GM23338 (cell line): ENCODE data around the gene PIR. TPM values are rescaled to one million over a fixed set of nuclear protein-coding genes. Genes with fewer than 3 reads are reported as not detected.

Source experiments
- ATAC-seq: fragments of 200-7000 bp; cut with Tn5 transposase; 3 replicates; pipeline ENCODE4 v1.9.1; 2020
- DNase-seq: peaks from one replicate; pipeline ENCODE4 v3.0.0-alpha.2; 2015; ENCODE audit warnings: low spot score
- H2AFZ ChIP-seq: fragments of 200-600 bp; sonication (generic); 2 replicates; pipeline ENCODE4 v1.8.0; 2016; ENCODE audit warnings: antibody characterized with exemption, mild to moderate bottlenecking, moderate library complexity
- H3F3A ChIP-seq: fragments of 200-600 bp; sonication (generic); replicated peaks from 2 replicates; pipeline ENCODE4 v1.8.0; 2017; ENCODE audit warnings: antibody characterized with exemption, mixed run types, low read depth
- H3K27ac ChIP-seq: fragments of 200-600 bp; sonication (generic); 2 replicates; pipeline ENCODE4 v1.6.1; 2016; ENCODE audit warnings: low read depth
- H3K27me3 ChIP-seq: fragments of 200-600 bp; sonication (generic); 2 replicates; pipeline ENCODE4 v1.8.0; 2016; ENCODE audit warnings: mild to moderate bottlenecking, mixed run types, moderate library complexity; ENCODE audit not compliant: insufficient read depth
- H3K36me3 ChIP-seq: fragments of 200-600 bp; sonication (generic); 2 replicates; pipeline ENCODE4 v1.8.0; 2016; ENCODE audit warnings: mild to moderate bottlenecking; ENCODE audit not compliant: insufficient read depth
- H3K4me1 ChIP-seq: fragments of 200-600 bp; sonication (generic); 2 replicates; pipeline ENCODE4 v1.8.0; 2016; ENCODE audit warnings: mild to moderate bottlenecking, moderate library complexity; ENCODE audit not compliant: insufficient read depth
- H3K4me2 ChIP-seq: fragments of 200-600 bp; sonication (generic); 2 replicates; pipeline ENCODE4 v1.7.1; 2017; ENCODE audit warnings: mixed run types
- H3K4me3 ChIP-seq: fragments of 200-600 bp; sonication (generic); 2 replicates; pipeline ENCODE4 v1.6.1; 2016; ENCODE audit warnings: mixed run types
- H3K79me2 ChIP-seq: fragments of 200-600 bp; sonication (generic); replicated peaks from 2 replicates; pipeline ENCODE4 v1.8.0; 2017; ENCODE audit warnings: mild to moderate bottlenecking; ENCODE audit not compliant: insufficient read depth
- H3K9me2 ChIP-seq: fragments of 200-600 bp; sonication (generic); 2 replicates; pipeline ENCODE4 v1.8.0; 2017; ENCODE audit not compliant: insufficient read depth
- H4K20me1 ChIP-seq: fragments of 200-600 bp; sonication (generic); replicated peaks from 2 replicates; pipeline ENCODE4 v1.8.0; 2017; ENCODE audit warnings: mild to moderate bottlenecking; ENCODE audit not compliant: insufficient read depth
- H3K27ac Mint-ChIP-seq: 2 replicates; pipeline ENCODE4 v1.8.0; 2020; ENCODE audit warnings: inconsistent platforms, mild to moderate bottlenecking, moderate library complexity, mixed read lengths
- H3K27me3 Mint-ChIP-seq: 3 replicates; pipeline ENCODE4 v1.8.0; 2022; ENCODE audit warnings: low read depth, mild to moderate bottlenecking, moderate library complexity, mixed read lengths, inconsistent platforms; ENCODE audit not compliant: insufficient read depth, poor library complexity
- H3K36me3 Mint-ChIP-seq: 3 replicates; pipeline ENCODE4 v1.8.0; 2021; ENCODE audit warnings: low read depth, mild to moderate bottlenecking, inconsistent platforms, moderate library complexity, mixed read lengths
- H3K4me1 Mint-ChIP-seq: 3 replicates; pipeline ENCODE4 v1.8.0; 2020; ENCODE audit warnings: mild to moderate bottlenecking, inconsistent platforms, mixed read lengths
- H3K4me3 Mint-ChIP-seq: 3 replicates; pipeline ENCODE4 v1.8.0; 2021; ENCODE audit warnings: moderate library complexity, mild to moderate bottlenecking, inconsistent platforms, mixed read lengths
- H3K9me3 Mint-ChIP-seq: 3 replicates; pipeline ENCODE4 v1.8.0; 2020; ENCODE audit warnings: moderate library complexity, mild to moderate bottlenecking, inconsistent platforms, mixed read lengths
- CTCF ChIP-seq, 2 experiments: fragments of 200-600 bp in 1 of 2; sonication (generic) in 1 of 2; conservative IDR thresholded peaks; 2 replicates each; pipeline versions ENCODE4 v1.5.1 to v1.6.1; 2016 to 2017; ENCODE audit warnings: antibody characterized with exemption in 2 of 2, low read depth in 2 of 2, mild to moderate bottlenecking in 2 of 2, moderate library complexity in 1 of 2
- ZNF114 ChIP-seq: fragments of 250-450 bp; sonication (Bioruptor Pico); IDR thresholded peaks from 2 replicates; pipeline ENCODE4 v1.5.0; 2020; ENCODE audit warnings: mild to moderate bottlenecking, moderate library complexity
- ZNF462 ChIP-seq: fragments of 250-450 bp; sonication (Bioruptor Pico); IDR thresholded peaks from 2 replicates; pipeline ENCODE4 v1.5.0; 2020; ENCODE audit warnings: mild to moderate bottlenecking, moderate library complexity
- polyA plus RNA-seq: library from polyadenylated mRNA; unstranded; fragments of >200 nt; fragmentation: Nextera tagmentation; extraction: Ambion mirVana; gene quantifications from 2 replicates; pipeline ENCODE4 v1.2.1, GENCODE V29; 2016
- total RNA-seq: library from RNA; depleted of rRNA; stranded (reverse); fragments of >200 nt; shearing (Covaris generic); gene quantifications from 2 replicates; pipeline ENCODE4 v1.2.3, GENCODE V29; 2014

The PIR gene
- total and polyA plus RNA-seq, 2 experiments from 2014 or later: 13.1 to 25.2 TPM

DNA sequence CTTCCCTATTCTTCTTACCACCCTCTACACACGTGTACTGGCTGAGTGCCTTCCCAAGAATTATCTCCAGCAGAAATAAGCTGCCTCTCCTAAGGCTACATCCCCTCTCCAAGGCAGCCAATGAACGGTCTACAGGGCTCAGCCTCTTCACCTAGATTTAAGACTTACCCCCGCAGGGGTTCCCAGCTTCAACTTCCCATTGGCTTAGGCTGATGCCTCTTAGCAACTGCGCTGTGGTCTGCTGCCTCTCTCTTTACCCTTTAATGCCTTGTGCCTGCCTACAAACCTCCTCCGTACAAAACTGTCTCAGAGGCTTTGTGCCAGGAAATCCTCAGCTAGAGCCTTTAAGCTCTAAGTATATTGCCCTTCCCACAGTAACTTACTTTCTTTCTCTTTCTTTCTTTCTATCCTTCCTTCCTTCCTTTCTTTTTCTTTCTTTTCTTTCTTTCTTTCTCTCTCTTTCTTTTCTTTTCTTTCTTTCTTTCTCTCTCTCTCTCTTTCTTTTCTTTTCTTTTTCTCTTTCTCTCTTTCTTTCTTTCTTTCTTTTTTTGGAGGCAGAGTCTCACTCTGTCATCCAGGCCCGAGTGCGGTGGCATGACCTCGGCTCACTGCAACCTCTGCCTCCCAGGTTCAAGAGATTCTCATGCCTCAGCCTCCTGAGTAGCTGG, 142.7 kb downstream of the PIR start:
- Histone ChIP-seq H3K9me2 (no peaks in the 10 kb centered on the region), H3K4me3 (no peak overlapping the region), H2AFZ (no peak overlapping the region), H3F3A (no peaks in the 10 kb centered on the region), H3K27ac (no peak overlapping the region), H4K20me1 (no peaks in the 10 kb centered on the region), H3K79me2 (no peaks in the 10 kb centered on the region), H3K4me2 (no peak overlapping the region), H3K27me3 (no peaks in the 10 kb centered on the region), H3K4me1 (no peaks in the 10 kb centered on the region), H3K36me3 (no peaks in the 10 kb centered on the region)
- no peak for TF ChIP-seq ZNF462
- no peaks in the 10 kb centered on the region for H3K27me3 Mint-ChIP-seq
- no peaks in the 10 kb centered on the region for H3K36me3 Mint-ChIP-seq
- H3K9me3 Mint-ChIP-seq: no peaks in the 10 kb centered on the region
- H3K4me3 Mint-ChIP-seq: no peak overlapping the region
- peak; percentile 84 for ATAC-seq
- peak; percentile 18 for DNase-seq
- peaks cover 9% of the 10 kb centered on the region; the same call in 2 of the 3 replicates for H3K4me1 Mint-ChIP-seq
- no peak overlapping the region for H3K27ac Mint-ChIP-seq

GRCh38 chrX:15349046-15349445, 144.1 kb downstream of the PIR start:
- Histone ChIP-seq H3K4me1 (no peaks in the 10 kb centered on the region), H3K27me3 (no peaks in the 10 kb centered on the region), H3K27ac (no peak overlapping the region), H3K9me2 (no peaks in the 10 kb centered on the region), H4K20me1 (no peaks in the 10 kb centered on the region), H3K36me3 (no peaks in the 10 kb centered on the region), H3K4me2 (no peak overlapping the region), H3F3A (no peaks in the 10 kb centered on the region), H2AFZ (no peak overlapping the region), H3K4me3 (no peak overlapping the region), H3K79me2 (no peaks in the 10 kb centered on the region)
- no peaks in the 10 kb centered on the region for H3K27me3 Mint-ChIP-seq
- H3K27ac Mint-ChIP-seq: no peak overlapping the region
- no peaks in the 10 kb centered on the region for H3K9me3 Mint-ChIP-seq
- DNase-seq (peak; percentile 76), ATAC-seq (peak; percentile 81)
- peaks cover 9% of the 10 kb centered on the region; the same call in 2 of the 3 replicates for H3K4me1 Mint-ChIP-seq
- H3K4me3 Mint-ChIP-seq: no peak overlapping the region
- no peaks in the 10 kb centered on the region for H3K36me3 Mint-ChIP-seq
- no peak for TF ChIP-seq ZNF114 (CRISPR knock-in tag)
- TF ChIP-seq ZNF462: no peak
- peak; percentile 47 to 68 for TF ChIP-seq CTCF (conservative IDR thresholded peaks at IDR 0.05; ENCODE audit: low read depth in 2 of 2)
